Fibroblast of the aortic adventitia (primary cell): Measurements from ENCODE around the gene A1BG. TPM values are rescaled to one million over a fixed set of nuclear protein-coding genes. Genes with fewer than 3 reads are reported as not detected.
"Not testable (repeated sequence)": the region's sequence is repeated elsewhere in the genome, so short reads cannot be mapped to it uniquely, and the experiment has no call there.

Experiments
- DNase-seq: peaks from one replicate; pipeline ENCODE4 v3.0.0-alpha.2; 2010; ENCODE audit warnings: low read depth
- H3K4me3 ChIP-seq: 2 replicates; pipeline ENCODE4 v1.5.1; 2011; ENCODE audit warnings: low read depth, mild to moderate bottlenecking, control low read depth, low read length, moderate library complexity
- total RNA-seq: library from RNA; depleted of rRNA; stranded (reverse); fragments of >200 nt; gene quantifications from 2 replicates; pipeline ENCODE4 v1.2.3, GENCODE V29; 2012; ENCODE audit warnings: low replicate concordance
- TF ChIP-seq, protein P1 (sequence below): IDR thresholded peaks from 2 replicates; pipeline ENCODE4 v1.5.1; 2011; ENCODE audit warnings: mild to moderate bottlenecking, low read length, control low read depth, inconsistent platforms; ENCODE audit not compliant: insufficient read depth

A1BG gene
- total RNA-seq, 1 donor, result 6.8 TPM

GRCh38 chr19:58379246-58379645 lies 26.0 kb upstream of the A1BG start:
- H3K4me3 ChIP-seq, result no peak overlapping the region
- DNase-seq, result no peak
- TF ChIP-seq, protein P1, sequence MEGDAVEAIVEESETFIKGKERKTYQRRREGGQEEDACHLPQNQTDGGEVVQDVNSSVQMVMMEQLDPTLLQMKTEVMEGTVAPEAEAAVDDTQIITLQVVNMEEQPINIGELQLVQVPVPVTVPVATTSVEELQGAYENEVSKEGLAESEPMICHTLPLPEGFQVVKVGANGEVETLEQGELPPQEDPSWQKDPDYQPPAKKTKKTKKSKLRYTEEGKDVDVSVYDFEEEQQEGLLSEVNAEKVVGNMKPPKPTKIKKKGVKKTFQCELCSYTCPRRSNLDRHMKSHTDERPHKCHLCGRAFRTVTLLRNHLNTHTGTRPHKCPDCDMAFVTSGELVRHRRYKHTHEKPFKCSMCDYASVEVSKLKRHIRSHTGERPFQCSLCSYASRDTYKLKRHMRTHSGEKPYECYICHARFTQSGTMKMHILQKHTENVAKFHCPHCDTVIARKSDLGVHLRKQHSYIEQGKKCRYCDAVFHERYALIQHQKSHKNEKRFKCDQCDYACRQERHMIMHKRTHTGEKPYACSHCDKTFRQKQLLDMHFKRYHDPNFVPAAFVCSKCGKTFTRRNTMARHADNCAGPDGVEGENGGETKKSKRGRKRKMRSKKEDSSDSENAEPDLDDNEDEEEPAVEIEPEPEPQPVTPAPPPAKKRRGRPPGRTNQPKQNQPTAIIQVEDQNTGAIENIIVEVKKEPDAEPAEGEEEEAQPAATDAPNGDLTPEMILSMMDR, result no peak

GRCh38 chr19:58376724-58377123 lies 23.4 kb upstream of the A1BG start:
- not testable (repeated sequence) for H3K4me3 ChIP-seq, DNase-seq

GRCh38 chr19:58374200-58374599 lies 20.9 kb upstream of the A1BG start:
- TF ChIP-seq, protein P1, result no peak
- no peak for DNase-seq
- no peak overlapping the region for H3K4me3 ChIP-seq

- DNase-seq, result no peak
These were observed 19.2 kb upstream of the A1BG start for GRCh38 chr19:58372311-58373133.

GRCh38 chr19:58368561-58369360 lies 15.5 kb upstream of the A1BG start:
- TF ChIP-seq, protein P1, result no peak
- DNase-seq, result no peak
- no peak overlapping the region for H3K4me3 ChIP-seq

More at GRCh38 chr19:58372311-58373133, 19.2 kb upstream of the A1BG start:
- TF ChIP-seq, protein P1, result no peak
- no peak overlapping the region for H3K4me3 ChIP-seq

DNA sequence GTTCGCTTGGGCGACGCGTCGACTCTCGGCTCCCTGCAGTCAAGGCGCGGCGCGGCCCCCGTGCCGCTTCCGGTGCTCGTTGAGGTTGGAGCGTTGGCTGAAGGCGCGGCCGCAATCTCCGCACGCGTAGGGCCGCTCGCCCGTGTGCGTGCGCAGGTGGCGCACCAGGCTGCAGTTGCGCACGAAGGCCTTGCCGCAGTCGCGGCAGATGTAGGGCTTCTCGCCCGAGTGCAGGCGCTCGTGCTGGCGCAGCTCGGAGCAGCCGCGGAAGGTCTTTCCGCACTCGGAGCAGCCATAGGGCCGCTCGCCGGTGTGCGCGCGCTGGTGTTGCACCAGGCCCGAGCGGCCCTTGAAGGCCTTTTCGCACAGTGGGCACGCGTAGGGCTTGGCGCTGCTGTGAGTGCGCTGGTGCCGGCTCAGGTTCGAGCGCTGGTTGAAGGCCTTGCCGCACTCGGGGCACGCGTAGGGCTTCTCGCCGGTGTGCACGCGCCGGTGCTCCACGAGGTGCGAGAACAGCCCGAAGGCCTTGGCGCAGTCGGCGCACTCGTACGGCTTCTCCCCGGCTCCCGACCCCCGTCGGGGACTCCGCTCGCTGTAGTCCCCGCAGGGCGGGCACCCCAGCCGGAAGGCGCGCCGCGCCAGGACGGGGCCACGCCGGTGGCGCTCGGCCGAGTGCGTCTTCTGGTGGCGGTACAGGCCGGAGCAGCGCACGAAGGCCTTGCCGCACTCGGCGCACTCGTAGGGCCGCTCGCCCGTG lies 14.6 kb upstream of the A1BG start:
- H3K4me3 ChIP-seq, result no peak overlapping the region
- no peak for DNase-seq
- TF ChIP-seq, protein P1, result no peak
